ENCODE results near the gene DST. TPM values are rescaled to one million over a fixed set of nuclear protein-coding genes. Genes with fewer than 3 reads are reported as not detected.

DST gene
- total RNA-seq, 2 donors from 2014 or later, result 15.4 to 36.6 TPM

DNA sequence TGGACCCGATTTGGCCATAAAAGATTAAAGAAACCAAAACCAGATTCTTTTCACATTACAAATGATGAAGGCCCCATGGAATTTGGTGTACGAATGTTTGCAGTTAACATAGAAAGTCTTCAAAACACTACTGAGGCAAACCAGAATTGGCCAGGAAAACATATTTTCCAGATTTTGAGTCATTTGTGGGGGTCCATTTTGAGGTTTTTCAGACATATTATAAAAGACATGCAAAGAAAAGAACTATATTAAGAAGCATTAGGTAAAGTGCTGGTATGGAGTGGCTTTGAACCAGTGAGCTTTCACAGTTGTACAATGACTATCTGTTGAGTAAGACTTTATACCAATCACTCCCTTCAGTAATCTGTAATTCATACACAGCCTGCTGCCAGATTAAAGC is 226.4 kb downstream of the DST start:
- peaks cover 1% of the 10 kb centered on the region for H3K27me3 Mint-ChIP-seq
- H3K4me1 Mint-ChIP-seq, result no peaks in the 10 kb centered on the region
- H3K36me3 Mint-ChIP-seq (ENCODE audit: low read depth), result no peaks in the 10 kb centered on the region
- no peak overlapping the region for H3K4me3 Mint-ChIP-seq
- H3K27ac Mint-ChIP-seq, result no peak overlapping the region
- ATAC-seq (replicated peaks), result no peak
- H3K9me3 Mint-ChIP-seq, result no peaks in the 10 kb centered on the region

DNA sequence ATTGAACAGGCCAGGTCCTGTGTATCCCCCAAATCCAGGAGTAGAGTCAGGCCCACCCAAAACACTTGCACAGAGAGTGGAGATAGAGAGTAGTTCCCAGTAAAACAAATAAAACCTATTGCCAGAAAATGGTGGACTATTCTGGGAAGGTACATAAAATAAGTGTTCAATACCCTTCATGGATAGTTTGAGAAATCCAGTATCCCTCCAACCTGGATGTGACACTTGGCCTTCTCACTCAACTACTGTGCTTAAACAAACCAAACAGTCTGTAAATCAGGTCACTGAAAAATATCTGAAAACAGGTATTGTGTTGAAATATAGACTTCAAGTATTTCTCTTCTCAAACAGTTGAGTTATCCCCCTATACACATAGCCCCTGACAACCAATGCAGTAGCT is 233.7 kb downstream of the DST start:
- ATAC-seq (replicated peaks), result no peak
- Mint-ChIP-seq H3K36me3 (ENCODE audit: low read depth) (no peaks in the 10 kb centered on the region), H3K4me3 (no peak overlapping the region), H3K4me1 (no peaks in the 10 kb centered on the region), H3K9me3 (peaks cover 4% of the 10 kb centered on the region), H3K27ac (no peak overlapping the region), H3K27me3 (peaks cover 8% of the 10 kb centered on the region)
